Epithelial cell of esophagus (primary cell): ENCODE data around the gene AMDHD1.

Experiments used
- DNase-seq: peaks from one replicate; pipeline ENCODE4 v3.0.0; 2010; ENCODE audit warnings: low read depth
- H3K4me3 ChIP-seq: 2 replicates; pipeline ENCODE4 v1.5.1; 2011; ENCODE audit warnings: mild to moderate bottlenecking, low read length, control low read depth
- TF ChIP-seq, protein P1 (sequence below): IDR thresholded peaks from 2 replicates; pipeline ENCODE4 v1.5.1; 2011; ENCODE audit warnings: low read depth, mild to moderate bottlenecking, low read length, control low read depth, inconsistent platforms; ENCODE audit not compliant: insufficient read depth; ENCODE audit errors: missing control alignments

Gene AMDHD1

DNA sequence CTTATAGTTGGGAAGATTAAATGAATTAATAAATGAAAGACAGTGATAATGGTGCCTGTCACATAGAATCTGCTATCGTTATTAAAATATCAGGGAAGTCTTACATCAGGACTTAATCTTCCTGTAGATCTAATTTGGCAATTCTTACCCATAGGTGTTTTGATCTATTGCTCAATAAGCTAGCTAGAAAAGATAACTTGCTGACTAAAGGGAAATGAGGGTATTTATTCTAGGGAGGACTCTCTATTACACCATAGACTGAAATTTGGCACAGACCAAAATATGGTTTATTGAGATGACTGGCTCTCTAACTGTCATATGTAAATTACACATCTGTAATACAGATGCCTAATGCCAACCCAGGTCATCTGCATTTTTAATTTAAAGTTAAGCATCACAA is 41.6 kb downstream of the AMDHD1 start:
- no peak for DNase-seq
- H3K4me3 ChIP-seq, result no peak overlapping the region
- TF ChIP-seq, protein P1, sequence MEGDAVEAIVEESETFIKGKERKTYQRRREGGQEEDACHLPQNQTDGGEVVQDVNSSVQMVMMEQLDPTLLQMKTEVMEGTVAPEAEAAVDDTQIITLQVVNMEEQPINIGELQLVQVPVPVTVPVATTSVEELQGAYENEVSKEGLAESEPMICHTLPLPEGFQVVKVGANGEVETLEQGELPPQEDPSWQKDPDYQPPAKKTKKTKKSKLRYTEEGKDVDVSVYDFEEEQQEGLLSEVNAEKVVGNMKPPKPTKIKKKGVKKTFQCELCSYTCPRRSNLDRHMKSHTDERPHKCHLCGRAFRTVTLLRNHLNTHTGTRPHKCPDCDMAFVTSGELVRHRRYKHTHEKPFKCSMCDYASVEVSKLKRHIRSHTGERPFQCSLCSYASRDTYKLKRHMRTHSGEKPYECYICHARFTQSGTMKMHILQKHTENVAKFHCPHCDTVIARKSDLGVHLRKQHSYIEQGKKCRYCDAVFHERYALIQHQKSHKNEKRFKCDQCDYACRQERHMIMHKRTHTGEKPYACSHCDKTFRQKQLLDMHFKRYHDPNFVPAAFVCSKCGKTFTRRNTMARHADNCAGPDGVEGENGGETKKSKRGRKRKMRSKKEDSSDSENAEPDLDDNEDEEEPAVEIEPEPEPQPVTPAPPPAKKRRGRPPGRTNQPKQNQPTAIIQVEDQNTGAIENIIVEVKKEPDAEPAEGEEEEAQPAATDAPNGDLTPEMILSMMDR, result no peak

DNA sequence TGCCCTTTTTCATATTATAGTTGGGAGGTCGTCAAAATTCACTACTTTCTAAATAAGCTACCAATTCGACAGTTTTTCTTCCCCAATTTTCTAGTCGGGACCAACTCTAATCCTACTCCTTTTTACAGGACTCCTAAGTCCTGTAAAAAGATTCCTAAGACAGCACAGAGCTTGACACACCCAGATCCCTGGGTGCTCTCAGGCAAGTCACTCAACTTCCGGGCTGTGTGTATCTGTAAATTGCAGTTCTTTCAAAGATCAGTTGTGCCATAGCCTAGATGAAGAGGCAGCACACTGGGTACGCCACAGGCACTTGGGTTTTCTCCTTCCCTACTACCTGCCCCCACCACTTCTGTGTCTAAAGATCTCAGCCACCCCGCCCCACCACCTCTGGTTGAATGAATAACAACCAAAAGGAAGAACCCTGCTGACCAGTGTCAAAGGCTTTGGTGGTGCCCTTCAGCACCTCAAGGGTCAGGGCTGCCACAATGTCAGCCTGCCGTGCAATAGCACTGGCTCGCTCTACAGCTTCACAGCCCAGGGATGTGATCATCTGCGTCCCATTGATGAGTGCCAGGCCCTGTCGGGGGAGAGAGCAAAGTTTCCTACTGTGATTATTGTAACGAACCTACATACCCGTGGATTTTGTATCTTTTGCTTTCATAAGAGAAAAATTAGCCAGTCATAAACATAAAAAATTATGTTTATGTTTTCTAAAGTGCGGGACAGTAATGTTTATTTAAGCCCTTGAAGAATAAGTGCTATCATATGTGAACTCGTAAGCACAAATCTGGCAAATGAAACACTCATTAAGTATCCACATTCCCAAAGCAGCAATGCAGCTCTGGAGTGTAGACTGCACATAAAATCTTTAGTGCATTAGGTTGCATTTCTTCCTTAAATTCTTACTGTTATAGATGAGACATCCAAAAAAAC is 43.8 kb downstream of the AMDHD1 start:
- TF ChIP-seq, protein P1, result no peak
- H3K4me3 ChIP-seq, result no peak overlapping the region
- no peak for DNase-seq

DNA sequence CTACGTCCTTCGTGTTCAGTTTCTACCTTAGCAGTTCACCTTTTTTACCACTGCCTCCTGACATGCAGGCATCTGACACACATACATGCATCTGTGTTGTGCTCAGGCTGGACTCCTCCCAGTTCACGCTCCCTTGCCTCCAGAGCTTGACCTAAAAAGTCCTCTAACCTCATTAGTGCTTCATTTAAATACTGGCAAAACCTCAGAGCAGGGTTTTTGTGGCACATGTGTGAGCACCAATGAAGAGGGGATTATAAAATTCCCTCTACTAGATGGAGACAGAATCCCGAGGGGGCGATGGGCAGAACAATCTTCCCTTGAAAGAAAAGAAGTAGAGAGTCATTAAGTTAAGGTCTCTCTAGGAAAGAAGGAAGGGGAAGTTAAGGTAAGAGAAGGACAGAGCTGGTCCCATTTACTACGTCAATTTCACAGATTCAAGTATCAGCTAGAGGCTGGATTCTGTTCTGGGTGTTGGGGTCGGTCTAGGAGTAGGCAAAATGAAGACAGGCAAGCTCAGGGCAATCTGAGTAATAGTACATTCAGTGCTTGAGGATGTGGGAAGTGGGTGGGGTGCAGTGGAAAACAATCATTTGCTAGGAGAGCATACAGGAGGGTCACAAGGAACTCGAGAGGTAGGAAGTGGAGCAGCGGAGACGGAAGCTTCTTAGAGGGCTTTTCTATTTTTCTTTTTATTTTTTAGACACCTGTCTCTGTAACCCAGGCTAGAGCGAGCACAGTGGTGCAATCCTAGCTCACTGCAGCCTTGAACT is 45.6 kb downstream of the AMDHD1 start:
- no peak overlapping the region for H3K4me3 ChIP-seq
- TF ChIP-seq, protein P1, result no peak
- no peak for DNase-seq

DNA sequence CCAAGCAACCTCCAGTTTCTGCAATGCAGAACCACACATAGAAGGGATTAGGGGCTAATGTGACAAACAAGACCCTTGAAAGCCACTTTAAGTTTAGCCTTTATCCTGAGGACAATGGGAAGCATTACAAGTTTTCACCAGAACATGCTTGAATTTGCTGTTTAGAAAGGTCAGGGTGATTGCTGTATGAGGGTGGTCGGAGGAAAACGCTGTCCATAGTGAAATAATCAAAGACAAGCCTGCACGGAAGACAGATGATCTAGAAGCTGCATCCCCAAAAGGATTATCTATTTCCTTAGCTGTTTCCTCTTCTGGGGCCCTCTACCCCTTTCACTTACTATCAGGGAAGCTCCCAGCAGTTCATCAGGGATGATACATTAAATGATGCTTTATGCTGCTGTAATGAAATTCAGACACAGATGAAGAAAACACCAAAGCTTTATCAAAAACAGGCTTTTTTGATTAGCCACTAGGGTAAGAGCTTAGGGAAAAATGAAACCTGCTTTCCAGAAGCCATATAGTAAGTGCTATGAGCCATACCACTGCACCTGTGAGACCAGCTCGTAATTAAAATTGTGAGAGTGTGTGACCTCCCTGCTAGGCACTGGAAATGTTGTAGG is 46.5 kb downstream of the AMDHD1 start:
- TF ChIP-seq, protein P1, result no peak
- DNase-seq, result no peak
- H3K4me3 ChIP-seq, result no peak overlapping the region

DNA sequence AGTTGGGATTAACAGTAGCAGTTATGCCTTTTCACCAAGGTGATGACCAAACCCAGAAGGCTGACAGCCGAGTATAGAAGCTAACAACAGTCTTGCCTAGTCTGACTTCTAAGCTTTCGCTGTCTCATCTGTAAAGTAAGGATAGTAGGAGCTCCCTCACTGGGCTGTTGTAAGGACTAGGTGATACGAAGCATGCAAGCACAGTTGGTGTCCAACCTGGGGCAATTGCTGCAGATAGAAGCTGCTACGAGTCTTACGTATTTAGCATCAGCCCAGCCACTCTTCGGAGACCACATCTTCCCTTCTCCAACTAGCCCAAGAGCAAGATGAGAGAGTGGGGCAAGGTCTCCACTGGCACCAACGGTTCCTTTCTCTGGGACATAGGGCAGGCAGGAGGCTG is 47.0 kb downstream of the AMDHD1 start:
- no peak overlapping the region for H3K4me3 ChIP-seq
- DNase-seq, result no peak
- TF ChIP-seq, protein P1, result no peak

DNA sequence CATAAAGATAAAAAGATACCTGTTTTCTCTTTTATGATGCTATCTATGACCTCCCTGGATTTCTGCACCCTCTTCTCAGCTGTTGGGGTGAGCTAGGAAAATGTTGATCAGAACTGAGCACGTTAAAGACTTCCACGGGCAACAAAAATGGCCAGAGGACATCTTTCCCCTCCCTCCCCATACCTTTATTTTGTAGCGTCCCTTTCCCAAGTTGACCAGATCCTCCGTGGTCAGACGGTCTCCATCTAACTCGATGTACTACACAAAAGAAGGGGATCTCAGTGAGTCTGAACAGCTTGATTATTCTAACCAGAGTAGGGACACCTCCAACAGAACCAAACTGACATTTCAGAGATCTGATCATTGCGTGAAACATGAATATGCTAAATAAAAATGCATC is 50.8 kb downstream of the AMDHD1 start:
- DNase-seq, result no peak
- TF ChIP-seq, protein P1, result no peak
- no peak overlapping the region for H3K4me3 ChIP-seq
